Measurements from ENCODE around the gene RAB3D.

DNA sequence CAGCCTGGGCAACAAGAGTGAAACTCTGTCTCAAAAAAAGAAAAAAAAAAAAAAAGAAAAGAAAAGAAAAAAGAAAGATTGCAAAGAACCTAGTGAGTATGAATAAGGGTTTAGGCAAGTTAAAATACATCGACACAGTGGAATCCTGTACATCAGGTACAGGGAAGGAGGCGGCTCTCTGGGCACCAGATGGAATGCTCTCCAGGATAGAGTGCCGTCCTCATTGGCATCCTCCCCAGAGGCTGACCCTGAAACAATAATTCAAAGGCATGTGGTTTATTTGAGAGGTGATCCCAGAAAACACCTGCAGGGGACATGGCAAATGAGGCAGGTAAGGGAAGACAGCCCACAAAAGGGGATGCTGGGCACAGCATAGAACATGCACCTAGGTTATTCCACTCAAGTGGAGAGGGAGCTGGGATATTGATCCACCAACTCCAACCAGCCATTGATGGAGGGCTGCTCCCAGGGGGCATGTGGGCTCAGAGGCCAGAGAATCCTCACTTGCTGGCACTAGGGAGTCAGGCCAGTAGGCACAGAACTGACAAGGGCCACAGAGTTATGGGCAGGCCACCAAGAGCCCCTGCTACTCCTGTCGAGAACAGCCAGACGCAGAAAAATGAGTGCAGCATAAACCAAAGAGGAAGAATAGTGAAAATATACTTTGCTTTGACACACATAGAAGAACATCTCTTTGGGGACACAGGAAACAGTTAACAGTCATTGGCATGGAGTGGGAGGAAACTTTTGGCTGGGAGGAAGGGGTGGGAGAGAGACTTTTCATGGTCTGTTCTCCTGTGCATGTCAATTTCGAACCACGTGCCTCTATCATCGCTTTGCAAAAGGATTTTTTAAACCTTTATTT lies 39.3 kb downstream of the RAB3D start:
- TF ChIP-seq YY1 (IDR thresholded peaks at IDR 0.05; ENCODE audit: insufficient read depth, insufficient read length) (no peak), ZNF274 (IDR thresholded peaks at IDR 0.05; ENCODE audit: low read depth, low read length) (no peak), SUZ12 (IDR thresholded peaks at IDR 0.05; ENCODE audit: extremely low read depth, insufficient read depth, insufficient read length) (no peak)

Data from NT2/D1 (cell line).